Superior temporal gyrus (tissue), 1 donor: ENCODE results near the gene GPRC5A.

ENCODE experiments used
- DNase-seq: peaks from one replicate; pipeline ENCODE4 v3.0.0-alpha.2; 2016; ENCODE audit errors: extremely low spot score

The GPRC5A gene

DNA sequence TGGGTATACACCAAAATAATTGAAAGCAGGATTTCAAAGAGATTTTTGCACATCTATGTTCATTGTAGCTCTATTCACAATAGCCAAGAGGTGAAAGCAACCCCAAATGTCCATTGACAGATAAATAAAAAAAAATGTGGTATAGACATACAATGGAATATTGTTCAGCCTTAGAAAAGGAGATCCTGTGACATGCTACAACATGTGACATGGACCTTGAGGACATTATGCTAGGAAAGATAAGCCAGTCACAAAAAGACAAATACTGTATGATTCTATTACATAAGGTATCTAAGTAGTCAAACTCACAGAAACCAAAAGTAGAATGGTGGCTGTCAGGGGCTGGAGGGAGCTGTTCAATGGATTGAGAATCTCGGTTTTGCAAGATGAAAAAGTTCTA is 48.5 kb downstream of the GPRC5A start:
- peak; percentile 33 for DNase-seq

DNA sequence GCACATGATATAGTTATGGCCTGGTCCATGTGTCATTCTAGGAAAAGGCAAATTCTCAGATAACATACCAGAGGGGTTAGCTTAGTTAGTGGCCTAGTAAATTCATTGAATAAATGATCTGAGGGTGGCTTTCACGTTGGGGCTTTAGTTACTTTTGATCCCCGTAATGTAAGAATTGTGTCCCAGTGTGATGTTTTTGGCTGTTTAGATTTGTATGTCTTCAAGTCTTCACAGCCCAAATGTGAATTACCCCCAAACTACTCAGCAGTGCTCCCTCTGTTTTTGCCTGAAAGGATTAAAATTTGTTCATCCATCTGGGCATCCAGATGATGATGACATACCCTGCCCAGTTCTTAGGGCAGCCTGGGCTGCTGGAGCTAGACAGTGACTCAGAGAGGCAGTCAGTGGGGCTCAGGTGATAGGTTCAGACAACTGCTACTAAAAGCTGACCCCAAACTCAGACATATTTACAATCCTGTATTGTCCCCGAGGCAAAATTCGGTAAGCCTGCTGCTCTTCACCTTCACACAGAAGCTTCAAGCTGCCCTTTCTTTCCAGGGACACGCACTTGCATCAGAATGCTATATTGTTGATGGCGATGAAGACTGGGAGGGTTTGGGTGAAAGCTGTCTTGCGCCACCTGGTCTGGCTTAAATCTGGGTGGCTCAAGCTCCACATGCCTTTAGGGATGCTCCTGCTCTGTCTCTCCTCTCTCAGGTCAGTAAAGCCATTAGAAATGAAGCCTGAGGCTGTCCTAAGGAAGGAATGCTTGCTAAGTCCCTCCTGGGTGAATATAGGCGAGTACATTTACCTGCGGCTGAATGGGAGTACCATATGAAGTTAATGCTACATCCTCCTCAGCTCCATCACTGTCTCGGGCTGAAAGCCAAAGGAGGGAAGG is 50.3 kb downstream of the GPRC5A start:
- no peak for DNase-seq

DNA sequence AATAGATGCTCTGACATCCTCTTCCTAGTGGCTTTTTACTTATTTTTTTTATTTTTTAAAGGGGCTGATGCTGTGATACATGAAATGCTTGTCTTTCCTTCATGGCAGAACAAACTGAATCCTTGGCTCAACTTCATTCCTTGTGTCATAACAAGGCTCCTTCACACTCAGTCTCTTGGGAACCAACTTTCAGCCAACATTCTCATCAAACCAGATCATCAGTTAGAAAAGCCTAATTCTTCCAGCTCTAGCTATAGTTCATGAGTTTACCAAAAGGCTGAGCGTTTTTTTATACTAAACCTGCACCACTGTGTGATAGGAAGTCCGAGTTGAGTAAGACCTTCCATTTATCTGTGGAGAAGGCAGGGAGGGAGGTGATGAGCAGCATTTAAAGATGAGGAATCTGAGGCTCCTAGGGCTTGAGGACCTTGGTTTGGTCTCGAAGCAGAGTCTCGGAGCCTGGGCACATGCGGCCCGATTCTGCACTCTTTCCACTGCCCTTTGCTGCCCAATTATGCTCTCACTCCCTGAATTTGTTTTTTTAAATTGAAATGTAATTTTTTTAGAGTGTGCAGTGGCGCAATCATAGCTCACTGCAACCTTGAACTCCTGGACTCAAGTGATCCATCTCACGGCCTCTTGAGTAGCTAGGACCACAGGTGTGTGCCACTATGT is 52.4 kb downstream of the GPRC5A start:
- no peak for DNase-seq

DNA sequence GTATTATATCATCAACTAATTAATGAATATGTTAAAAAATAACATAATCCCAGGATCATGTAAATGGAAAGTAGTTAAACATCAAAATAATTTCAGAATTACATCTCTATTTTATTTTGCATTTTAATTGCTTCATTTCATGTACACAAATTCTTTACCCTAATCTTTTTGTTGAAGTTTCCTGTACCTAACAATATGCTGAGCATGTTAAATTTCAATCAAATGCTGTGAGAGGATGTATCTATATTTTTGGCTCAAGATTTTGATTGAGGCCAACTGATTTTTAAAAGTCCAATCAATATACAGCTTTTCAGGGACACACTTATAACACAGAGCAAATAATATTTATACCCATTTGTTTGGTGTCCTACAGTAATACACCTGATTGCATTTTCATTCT is 54.2 kb downstream of the GPRC5A start:
- no peak for DNase-seq

DNA sequence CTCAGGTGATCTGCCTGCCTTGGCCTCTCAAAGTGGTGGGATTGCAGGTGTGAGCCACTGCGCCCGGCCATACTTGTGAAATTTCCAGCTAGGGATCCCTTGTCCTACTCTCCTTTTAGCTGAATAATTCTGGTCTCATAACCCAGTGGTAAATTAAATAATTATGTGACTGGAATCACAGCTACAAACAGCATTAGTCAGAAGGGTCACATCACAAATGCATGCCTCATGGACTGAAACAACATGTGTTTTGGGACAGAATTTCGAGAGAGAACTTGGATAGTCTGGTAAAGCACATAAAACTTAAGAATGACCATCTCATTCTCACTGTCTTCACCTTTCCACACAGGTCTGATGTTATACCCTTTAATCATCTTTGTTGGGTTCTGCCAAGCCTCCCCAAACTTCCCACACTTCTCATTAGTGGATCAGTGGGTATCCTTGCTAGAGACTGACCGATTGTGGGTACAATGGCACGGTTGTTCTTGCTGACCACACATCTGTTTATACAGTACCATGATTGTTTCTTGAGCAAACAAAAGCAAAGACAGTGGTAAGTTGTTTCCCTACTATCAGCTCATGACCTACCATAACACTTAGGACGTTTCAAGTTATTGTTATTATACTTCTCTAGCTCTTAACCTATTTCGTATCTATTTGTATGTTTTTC is 55.5 kb downstream of the GPRC5A start:
- peak; percentile 95 for DNase-seq

DNA sequence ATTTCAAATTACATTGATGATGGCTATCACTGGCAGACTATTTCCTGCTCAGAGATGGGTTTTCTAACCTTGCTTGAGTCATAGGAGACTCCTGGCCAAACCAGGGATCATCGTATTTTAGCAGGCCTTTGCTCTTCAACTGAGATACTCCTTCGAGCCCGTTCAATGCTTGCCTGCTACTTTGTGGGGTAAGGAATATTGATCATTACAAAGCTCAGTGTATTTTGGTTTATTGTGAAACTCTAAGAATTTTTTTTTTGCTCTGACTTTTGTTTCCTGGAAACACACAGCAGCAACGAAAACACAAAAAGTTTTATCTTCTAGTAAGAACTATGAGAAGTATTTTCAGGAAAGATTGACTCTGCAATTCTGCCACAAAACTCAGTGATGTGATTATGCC is 56.5 kb downstream of the GPRC5A start:
- no peak for DNase-seq

DNA sequence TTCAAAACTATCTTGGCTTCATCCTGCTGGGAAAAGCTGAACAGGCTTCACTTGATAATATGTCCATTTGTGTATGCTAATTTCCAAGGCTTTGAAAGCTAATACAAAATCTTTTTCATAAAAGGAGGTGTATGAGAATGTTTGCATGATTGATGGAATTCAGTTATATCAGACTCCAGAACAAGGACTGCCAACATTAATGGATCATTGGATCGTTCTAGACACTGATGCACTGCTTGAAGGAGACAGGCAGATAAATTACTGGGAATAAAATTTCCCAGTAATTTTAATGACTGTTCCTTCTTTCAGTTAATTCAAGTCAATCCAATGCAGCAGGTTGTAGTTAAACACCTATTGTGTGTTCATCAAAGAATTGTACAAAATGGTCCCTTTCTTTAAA is 60.1 kb downstream of the GPRC5A start:
- DNase-seq: no peak

DNA sequence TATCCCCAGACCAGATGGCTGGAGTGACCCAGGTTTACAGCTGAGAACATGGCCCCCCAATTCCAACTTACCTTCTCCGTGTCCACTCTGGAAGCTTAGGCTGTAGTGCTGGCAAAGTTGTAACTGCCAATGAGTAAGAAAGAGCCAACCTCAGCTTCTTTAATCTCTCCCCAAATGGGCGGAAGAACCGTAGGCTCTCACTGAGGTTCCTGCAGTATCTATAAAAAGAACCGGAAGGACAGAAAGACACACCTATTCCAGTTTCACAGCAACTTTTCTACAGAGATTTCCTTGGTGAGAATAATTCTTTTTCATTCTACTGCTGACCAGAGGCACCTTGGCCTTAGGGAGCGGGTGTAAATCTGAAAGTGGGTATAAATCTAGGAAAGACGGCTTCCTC is 60.7 kb downstream of the GPRC5A start, which contains the start of gene GPRC5D:
TSS of gene GPRC5D (minus strand) at position 135 of the 400 bp plus-strand sequence. CDS start 1,786 bp downstream, outside the sequence.
- no peak for DNase-seq

DNA sequence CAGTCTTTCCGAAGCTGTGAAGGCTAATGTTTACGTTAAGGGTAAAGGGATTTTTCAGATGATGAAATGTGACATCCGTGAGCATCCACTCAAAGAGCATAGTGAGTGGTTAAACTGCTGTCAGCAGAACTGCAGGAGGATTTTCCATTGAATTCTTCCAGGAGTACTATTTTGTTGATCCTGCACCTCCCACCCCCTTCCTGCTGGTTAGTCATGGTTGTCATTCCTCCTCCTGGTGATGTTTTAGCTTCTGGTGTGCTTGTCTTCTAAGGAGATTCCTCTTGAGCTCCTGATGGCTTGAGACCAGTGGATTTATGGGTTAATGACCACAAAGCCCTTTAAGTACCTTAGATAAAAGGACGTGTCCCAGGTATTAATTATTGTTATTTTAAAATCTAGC is 63.0 kb downstream of the GPRC5A start:
- no peak for DNase-seq

DNA sequence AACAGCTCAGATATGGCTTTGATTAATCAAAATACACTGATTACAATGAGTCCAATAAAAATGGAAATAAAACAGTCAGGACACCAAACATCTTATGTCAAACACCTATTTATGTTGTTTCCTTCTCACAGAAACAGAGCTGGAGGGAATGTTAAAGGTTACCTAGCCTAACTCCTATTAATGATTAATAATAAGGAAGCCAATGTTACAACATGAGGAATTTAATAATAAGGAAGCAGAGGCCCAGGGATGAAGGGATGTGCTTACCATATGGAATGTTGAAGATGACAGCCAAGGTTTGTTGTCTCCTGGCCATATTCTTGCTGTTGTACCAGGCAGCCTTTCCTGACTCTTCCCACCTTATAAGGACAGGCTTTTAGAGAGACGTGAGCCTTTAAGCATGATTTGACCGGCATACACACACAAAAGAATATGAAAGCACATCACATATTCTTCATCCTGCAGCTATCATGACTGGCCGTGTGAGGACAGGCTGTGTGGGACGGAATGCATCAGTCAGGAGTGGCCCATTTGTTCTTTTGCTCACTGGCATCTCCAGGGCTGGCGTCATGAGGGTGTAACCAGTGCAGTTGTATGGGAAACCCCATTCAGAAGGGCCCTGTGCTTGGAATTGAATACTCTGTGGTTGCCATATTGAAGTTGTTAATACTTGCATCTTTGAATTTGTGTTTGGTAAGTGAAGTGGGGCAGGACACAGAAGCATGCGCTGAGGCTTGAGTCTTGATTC is 63.7 kb downstream of the GPRC5A start:
- no peak for DNase-seq

DNA sequence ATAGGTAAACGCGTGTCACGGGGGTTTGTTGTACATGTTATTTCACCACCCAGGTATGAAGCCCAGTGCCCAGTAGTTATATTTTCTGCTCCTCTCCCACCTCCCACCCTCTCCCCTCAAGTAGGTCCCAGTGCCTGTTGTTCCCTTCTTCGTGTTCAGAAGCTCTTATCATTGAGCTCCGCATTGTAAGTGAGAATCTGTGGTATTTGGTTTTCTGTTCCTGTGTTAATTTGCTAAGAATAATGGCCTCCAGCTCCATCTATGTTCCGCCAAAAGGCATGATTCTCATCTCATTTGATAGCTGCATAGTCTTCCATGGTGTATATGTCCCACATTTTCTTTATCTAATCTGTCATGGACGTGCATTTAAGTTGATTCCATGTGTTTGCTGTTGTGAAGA is 67.5 kb downstream of the GPRC5A start:
- DNase-seq: no peak

DNA sequence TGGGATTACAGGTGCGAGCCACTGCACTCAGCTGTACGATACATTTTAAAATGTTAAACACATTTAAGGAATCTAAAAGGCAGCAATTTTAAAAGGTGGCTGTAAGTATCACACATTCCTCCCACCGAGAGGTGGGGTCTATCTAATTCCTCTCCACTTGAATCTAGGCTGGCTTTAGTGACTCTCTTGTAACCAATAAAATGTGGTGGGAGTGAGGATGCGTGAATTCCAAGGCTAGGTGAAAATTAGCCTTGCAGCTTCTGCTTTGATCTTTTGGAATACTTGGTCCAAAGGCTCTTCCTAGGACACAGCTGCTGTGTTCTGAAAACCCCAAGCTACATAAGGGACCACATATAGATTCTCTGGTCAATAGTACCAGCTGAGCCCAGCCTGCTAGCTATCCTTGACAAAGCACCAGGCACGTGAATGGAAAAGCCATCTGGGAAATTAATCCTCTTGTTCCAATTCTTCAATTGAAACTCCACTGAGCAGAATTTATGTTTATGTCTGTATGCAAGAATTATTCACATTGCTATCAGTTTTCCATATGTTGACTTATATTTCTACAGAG is 69.4 kb downstream of the GPRC5A start:
- no peak for DNase-seq

DNA sequence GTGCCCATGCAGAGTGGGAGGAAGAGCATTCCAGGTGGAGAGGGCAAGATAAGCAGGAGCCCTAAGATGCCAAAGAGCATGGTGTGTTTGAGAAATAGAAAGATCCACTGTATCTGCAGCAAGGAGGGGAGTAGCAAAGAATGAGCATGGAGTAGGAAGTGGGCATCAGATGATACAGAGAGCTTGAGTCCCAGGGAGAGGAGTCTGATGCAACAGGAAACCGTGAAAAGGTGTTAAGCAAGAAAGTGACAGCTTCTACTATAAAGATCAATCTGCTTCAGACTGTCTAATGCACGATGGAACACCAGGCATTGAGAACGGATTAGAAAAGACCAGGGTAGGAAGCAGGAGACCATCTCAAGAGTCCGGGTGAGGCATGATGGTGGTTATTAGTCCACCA is 72.9 kb downstream of the GPRC5A start:
- DNase-seq: no peak

DNA sequence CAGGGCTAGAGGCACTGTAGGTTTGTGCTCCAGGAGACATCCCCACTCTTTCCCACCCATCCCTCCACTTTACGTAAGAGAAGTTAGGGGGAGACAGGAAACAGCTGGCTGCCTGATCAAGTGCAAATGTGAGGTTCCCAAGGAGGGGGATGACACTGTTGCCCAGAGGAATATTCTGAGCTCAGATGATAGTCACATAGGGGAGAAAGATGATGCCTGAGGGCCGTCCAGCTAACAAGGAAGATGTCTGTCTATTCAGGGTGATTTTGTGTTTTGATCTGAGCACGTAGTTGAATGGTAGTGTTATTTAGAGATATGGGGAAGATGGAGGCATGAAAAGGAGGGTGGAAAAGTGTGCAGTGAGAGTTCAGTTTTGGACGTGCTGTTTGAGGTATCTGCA is 74.5 kb downstream of the GPRC5A start:
- no peak for DNase-seq
